Raji (cell line): ENCODE results near the gene LZTS2.

Source experiments
- POLR2A ChIP-seq: IDR thresholded peaks from 2 replicates; pipeline ENCODE4 v1.6.1; 2011; ENCODE audit warnings: low read depth, low read length, control low read depth; ENCODE audit not compliant: insufficient read depth

Gene LZTS2, protein sequence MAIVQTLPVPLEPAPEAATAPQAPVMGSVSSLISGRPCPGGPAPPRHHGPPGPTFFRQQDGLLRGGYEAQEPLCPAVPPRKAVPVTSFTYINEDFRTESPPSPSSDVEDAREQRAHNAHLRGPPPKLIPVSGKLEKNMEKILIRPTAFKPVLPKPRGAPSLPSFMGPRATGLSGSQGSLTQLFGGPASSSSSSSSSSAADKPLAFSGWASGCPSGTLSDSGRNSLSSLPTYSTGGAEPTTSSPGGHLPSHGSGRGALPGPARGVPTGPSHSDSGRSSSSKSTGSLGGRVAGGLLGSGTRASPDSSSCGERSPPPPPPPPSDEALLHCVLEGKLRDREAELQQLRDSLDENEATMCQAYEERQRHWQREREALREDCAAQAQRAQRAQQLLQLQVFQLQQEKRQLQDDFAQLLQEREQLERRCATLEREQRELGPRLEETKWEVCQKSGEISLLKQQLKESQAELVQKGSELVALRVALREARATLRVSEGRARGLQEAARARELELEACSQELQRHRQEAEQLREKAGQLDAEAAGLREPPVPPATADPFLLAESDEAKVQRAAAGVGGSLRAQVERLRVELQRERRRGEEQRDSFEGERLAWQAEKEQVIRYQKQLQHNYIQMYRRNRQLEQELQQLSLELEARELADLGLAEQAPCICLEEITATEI

DNA sequence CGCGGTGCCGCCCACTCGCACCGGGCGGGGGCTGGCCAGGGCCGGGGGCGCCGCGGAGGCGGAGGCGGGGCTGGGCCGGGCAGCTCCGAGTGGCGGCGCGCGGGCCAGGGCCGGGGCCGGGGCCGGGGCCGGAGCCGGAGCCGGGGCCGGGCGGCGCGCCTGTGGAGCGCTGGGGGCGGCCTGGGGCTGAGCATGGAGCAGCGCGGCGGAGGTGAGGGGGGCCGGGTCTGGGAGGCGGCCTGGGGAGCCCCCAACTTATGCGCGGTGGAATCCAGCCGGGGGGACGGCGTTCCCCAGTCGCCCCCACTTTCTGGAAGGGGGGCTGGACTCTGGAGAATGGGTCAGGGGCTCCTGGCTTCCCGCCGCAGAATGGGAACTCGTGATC lies at the start of gene LZTS2:
LZTS2 (plus strand) TSS at position 67 of the 385 bp plus-strand sequence. CDS start 2,731 bp downstream, outside the sequence.
- no peak for TF ChIP-seq POLR2A

DNA sequence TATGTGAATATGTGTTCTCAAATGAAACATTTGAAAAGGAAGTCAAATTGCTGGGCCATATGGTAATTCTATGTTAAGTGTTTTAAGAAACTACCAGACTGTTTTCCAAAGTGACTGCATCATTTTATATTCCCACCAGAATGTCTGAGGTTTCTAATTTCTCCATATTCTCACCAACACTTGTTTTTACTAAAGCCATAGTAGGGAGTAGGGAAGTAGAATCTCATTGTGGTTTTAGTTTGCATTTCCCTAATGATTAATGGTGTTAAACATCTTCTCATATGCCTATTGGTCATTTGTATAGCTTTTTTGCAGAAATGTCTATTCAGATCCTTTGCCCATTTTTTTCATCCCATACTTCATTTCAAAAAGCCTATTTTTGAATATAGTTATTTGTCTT lies 39.4 kb upstream of the LZTS2 start:
- no peak for TF ChIP-seq POLR2A

GRCh38 chr10:100962351-100963080 lies 37.1 kb upstream of the LZTS2 start:
- no peak for TF ChIP-seq POLR2A

DNA sequence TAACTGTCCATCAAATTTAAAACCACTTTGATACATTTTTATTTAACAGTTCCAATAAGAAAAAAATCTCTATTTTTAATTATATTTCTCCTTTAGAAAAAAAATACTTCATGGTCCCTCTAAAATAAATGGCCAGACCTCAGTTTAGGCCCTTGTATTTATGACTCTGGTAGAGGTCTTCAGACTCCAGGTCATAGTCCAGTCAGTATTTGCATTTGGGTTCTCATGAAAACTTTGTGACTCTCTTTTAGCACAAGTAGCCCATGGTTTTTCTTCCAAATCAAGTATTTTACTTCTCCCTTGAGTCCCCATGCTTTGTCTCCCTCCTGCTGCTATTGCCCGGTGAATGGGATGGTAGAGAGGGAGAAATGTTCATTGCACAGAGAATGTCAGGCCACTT lies 35.8 kb upstream of the LZTS2 start:
- no peak for TF ChIP-seq POLR2A

- no peak for TF ChIP-seq POLR2A
These were observed 33.8 kb upstream of the LZTS2 start for GRCh38 chr10:100965820-100966219.

- no peak for TF ChIP-seq POLR2A
These were observed 32.7 kb upstream of the LZTS2 start for GRCh38 chr10:100966887-100967286.

GRCh38 chr10:100967332-100967731 lies 32.3 kb upstream of the LZTS2 start:
- no peak for TF ChIP-seq POLR2A

- TF ChIP-seq POLR2A = no peak
These were observed 31.4 kb upstream of the LZTS2 start for GRCh38 chr10:100968062-100968736.

- TF ChIP-seq POLR2A = no peak
These were observed 30.8 kb upstream of the LZTS2 start for GRCh38 chr10:100968863-100969186.

DNA sequence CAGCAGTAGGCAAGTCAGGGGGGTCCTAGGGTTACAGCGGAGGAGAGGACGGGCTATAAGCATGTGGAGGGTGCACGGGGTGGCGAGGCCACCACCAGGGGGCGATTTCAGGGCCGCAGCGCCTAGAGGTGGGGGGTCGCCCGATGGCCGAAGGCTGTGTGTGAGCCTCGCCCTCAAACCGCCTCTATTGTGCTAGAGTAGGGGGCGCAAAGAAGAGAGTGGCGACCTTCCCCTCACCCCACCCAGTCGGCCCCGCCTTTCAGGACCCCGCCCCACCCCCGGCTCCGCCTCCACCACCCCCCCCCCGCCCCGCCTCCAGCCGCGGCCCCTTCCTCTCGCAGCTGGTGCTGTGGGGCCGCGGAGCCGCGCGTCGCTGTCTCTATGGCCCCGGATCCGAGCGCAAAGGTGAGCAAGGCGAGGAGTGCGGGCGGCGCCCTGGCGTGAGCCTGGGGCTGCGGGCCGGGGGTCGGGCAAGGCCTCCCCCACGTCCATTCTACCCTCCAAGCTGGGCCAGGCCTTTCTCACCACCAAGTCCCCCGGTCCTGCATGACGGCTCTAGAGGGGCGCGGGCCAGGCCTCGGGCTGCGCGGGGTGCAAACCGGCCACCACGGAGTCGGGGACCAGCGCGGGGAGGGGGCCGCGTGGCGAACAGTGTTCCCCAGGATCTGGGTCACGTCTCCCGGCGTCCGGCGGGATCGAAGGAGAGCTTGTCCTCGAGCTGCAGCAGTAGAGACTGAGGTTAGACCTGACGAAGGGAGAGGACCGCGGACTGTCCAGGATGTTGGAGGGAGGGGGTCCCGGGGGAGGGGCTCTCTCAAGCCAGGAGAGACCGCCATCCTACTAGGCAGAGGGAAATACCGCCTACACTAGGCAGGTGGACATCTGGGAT lies 30.2 kb upstream of the LZTS2 start, which contains the start of gene SEMA4G:
SEMA4G (plus strand) TSS at position 318 of the 889 bp plus-strand sequence. CDS start 3,409 bp downstream, outside the sequence.
- no peak for TF ChIP-seq POLR2A

DNA sequence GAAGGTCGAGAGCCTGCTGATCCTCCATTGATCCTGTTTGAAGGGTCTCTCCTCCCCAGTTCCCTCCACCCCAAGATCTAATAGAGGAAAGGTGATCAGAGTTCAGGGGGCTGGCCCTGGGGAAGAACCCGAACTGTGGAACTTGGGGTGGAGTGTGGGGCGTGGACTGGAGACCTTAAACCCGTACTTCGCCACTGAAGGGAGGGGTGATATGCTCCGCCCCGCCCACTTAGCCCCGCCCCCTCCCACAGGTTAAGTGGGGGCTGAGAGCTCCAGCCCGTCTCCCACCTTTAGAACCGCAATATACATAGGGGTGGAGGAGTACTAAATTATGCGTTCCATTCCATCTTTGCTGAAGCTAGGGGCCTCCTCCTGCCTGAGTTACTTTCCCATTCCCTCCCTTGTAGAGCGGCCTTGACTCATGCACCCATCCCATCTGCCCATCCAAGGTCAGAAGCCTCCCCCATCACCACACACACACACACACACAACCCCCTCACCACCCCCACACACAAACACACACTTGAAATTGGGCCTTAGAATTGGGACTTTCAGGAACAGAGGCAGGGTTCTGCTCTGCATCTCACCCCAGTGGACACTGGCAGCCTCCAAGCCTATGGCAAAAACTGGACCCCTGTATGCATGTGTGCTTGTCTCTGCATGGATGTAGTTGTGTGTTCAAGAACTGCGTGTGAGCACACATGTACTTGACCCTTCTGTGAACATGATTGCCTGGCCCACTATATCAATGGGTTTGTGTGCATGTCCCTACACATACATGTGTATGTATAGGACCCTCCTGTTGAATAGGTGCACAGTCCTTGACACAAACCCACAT lies 29.3 kb upstream of the LZTS2 start:
- no peak for TF ChIP-seq POLR2A

- no peak for TF ChIP-seq POLR2A
These were observed 28.4 kb upstream of the LZTS2 start for GRCh38 chr10:100970914-100971811.
